ENCODE results near the gene C14orf132.

Gene C14orf132

DNA sequence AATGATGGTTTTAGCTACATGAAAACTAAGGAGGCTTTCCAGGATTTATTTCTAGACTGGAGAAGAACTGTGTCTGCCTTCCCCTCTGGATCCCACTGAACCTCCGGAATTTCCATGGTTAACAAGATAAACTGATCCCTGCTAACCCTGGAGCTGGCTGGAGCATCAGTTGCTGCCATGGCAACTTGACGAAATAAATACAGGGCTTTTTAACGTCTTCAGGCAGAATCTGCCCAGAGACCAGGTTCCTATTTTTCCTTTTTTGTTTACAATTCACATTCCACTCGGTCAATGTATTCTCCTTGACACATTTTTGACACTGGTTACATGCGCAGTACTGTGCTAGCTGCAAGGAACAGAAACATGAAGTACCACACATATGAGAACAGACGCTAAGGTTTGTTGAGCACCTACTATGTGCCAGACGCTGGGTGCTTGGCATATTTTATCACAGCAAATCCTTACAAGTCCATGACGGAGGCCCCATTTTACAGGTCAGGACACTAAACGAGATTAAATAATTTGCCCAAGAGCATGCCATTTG, 1.7 kb downstream of the C14orf132 start:
- DNase-seq = no peak

DNA sequence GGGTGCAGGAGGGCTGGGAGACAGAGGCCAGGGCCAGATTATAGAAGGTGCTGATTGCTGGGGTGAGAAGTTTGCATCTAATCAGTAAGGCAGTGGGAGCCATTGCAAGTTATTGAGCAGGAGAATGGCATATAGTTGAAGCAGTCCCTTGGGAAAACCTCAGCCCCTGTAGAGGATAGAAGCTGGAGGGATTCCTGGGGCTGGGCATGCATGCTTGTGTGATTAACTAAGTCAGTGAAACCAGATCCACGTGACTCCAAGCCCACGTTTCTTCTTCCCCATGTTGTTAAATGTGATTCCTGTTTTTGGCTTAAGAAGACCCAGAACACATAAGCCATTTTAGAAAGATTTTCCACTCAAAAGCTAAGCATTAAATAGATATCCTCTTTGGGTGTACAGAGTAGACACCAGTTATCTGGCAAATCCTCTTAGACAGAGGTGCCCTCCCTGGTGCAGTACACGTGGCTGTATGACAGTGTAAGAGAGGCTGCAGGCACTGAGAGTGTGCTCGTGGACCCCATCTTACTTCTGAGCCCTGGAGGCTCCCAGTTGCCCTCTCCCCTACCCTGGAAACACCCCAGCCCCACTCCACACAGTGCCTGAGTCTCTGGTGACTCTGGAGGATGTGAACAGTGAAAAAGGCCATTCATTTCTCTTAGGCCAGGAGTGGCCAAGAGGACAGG, 3.2 kb downstream of the C14orf132 start:
- DNase-seq = no peak

DNA sequence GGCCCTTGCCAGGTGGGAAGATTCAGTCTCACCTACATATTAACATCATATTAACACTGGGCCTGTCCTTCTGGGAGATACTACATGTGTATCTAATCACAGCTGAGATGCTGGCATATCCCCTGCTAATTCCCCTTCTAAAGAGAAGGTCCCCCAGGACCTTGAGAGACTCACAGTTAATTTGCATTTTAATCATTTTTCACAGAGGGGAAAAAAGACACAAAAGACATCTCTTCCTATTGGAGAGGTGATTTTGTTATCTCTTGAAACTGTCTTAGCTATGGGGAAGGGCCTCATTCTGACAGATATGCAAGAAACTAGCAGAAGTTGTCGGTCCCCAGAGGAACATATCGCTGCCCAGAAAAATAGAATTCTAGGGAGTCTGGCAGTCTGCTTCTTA, 7.5 kb downstream of the C14orf132 start:
- no peak for DNase-seq

DNA sequence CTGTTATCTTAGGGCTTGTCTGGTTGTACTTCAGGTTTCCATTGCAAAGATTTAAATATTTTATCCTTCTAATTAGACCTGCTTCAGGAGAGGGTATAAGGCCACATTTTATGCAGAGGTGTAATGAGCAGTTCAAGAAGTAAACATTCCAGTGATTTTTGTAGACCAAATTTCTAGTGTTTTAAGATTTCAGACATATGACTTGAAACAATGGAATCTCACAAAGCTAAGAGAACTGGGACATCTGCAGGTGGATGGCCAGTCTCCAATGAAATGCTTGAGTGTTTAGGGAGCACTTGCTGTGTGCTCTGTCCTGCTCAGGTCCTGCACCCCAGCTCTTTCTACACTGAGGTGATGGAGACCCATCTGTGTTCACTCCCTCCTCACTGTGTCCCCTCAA, 7.9 kb downstream of the C14orf132 start:
- DNase-seq = no peak

DNA sequence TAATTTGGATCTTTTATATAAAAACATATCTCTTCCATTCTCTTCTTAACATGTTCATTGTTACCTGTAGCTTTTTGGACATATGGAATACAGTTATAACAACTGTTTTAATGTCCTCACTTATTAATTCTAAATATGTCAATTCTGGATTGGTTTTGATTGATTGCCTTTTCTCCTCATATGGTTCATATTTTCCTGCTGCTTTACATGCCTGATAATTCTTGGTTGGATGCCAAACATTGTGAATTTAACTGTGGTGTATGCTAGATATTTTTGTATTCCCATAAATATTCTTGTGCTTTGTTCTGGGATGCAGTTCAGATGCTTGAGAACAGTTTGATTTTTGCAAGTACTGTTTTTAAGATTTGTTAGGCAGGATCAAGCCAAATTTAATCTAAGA, 10.8 kb downstream of the C14orf132 start:
- DNase-seq = no peak

DNA sequence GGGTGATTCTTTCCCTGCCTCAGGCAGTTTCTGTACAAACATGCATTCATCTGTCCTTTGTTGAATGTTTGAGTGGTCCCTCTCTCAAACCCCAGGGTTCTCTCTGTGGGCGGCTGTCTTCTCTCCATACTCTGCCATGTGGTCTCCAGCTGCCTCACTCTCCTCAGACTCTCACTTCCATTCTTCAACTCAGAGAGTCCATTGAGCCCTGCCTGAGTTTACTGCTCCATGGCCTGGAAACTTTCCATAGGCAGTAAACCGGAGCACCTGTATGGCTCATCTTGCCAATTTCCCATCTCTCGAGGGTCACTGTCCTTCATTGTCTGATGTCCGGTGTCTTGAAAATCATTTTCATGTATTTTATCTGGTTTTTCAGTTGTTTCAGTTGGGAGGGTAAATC, 11.3 kb downstream of the C14orf132 start:
- DNase-seq = no peak

DNA sequence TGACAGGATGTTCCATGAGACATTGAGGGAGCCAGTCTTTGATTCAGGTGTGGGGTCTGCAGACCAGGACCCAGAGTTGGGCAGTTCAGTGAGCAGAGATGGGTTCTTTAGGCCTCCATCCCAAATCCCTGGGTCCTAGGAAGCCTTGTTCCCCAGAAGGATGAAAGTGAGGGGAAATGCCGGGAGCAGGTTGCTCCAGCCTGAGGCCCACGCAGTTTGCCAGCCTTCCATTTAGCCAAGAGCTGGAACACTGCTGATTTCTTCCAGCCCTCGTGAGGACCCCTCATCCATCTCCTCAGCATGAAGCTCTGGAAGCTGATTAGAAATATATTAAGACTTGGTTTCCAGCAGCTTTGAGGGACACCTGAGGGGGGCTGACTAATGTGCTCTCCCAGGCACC, 12.1 kb downstream of the C14orf132 start:
- DNase-seq = no peak

DNA sequence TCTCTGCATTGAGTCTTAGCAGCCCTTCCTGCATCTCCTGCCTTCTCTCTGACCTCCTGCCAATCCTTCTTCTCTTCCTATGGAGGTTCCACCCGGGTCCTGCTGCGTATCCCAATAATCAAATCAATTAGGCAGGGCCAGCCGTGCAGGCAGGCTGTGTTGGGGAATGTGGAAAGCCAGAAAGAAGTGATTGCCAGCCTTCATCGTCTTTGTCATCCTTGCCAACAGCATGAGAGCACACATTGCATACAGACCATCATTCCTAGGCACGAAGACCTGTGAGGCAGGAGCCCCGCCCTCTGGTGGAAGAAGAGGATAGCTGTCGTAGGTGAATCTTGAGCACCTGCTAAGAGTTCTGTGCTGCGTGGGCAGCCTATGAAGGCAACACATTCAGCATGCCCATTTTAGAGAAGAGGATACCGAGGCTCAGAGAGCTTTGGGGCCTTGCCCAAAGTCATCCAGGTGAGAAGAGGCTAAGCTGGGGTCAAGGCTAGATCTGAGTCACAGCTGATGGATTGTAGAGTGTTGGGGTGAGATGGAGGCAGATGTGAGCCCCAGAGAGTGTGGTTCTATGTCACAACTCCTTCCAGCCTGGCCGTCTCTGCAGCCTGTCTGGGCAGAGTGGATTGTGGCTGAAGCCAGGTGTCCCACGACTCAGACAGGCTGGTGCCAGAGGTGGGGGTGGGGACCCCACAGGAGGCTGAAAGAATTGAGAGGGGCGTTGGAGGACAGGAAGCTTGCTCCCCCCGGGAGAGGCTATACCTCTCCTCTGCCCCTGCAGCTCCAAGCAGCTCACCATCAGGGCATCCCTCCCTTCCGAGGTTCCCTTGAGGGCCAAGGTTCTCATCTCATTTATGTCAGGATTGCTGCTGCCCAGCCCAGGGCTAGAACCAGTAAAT, 12.7 kb downstream of the C14orf132 start:
- no peak for DNase-seq

DNA sequence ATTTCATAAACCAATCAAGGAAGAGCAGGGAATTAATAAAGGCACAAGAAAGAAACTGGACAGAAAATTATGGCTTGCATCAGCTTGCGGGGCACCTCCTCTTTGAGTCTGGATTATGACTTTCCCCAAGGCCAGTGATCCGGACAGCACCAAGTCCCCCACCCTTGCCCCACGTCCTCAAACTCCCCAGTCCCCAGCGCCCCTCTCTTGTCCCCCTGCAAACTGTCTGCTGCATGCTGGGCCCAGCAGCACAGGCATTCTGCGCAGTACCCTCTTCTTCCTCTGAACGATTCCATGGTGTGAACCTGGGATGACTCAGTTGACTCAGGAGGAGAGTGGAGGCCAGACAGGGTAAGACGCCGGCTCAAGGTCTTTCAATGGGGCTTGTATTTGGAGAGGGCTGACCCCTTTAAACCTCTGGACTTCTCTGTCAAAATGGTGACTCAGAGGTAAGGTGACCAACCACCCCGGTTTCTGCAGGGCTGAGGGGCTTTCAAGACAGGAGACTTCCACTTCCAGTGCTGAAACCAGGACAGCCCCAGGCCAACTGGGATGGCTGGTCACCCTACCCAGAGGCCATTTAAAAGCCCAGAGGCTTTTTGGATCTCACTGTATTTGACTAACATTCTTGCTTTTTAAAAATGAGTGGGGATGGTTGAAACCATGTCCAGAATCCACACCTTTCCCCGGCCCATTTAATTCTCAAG, 13.5 kb downstream of the C14orf132 start:
- no peak for DNase-seq

DNA sequence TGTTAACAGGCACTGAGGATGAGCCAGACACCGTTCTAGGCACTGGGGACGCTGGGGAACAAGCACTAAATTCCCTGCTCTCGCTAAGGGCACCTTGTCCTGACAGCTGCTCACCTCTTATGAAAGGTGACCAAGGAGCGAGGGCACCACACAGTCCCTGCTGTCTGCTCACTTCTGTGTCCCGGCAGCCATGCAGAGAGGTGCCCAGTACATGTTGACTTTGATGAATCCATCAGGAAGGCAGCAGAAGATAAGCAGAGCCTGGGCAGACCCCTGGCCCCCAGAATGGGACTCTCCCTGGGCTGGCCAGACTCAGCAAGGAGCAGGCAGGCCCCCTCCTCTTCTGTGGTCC, 14.1 kb downstream of the C14orf132 start:
- DNase-seq = no peak

DNA sequence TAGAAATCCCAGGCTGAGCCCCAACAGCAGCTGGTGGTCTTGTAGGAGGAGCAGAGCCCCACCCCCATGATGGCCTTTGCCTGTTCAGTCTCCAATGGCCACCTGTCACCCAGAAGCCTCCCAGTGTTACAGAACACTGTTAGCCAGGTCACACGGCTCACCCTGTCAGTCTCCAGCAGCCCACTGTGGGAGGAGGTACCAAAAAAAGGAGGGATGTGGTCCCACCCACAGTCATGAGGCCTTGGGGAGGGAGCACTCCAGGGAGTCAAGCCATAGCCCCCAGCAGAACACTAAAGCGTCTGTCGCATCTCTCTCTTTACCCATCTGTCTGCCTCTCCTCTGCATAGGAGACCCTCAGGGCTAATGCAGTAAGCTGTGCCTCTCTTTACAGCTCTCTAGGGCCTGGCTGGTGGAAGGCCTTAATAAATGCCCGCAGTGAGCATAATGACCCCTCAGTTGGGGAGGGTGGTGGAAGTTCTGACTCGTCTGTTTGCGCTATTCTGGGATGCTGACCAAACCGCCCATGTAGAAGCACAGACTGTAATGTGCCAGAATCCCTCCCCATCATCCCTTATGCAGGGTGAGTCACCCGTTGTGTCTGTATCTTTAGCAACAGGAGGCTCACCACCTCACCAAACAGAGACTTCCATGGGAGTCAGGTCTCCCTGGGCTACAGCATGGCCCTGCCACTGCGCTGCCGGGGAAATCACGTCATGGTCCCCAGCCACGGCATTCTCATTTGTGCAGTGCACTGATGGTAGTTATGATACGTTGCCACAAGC, 14.6 kb downstream of the C14orf132 start:
- DNase-seq = peak; percentile 66

DNA sequence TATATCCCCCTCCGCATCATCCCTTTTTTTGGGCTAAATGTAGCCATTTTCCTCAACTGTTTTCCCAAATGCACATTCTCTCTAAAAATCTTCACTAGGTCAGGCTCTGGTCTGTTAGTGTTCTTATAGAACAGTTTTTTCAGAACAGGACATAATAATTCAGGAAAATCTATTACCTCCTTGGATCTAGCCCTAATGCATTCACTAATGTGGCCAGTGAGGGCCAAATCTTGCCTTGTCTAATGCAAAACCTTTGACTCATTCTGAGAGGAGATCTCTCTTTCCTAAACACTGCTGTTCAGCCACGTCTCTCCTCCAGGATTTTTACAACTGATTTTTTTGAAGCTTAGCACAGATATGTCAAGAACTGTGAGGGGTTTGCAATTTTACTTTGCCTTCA, 15.5 kb downstream of the C14orf132 start:
- no peak for DNase-seq

DNA sequence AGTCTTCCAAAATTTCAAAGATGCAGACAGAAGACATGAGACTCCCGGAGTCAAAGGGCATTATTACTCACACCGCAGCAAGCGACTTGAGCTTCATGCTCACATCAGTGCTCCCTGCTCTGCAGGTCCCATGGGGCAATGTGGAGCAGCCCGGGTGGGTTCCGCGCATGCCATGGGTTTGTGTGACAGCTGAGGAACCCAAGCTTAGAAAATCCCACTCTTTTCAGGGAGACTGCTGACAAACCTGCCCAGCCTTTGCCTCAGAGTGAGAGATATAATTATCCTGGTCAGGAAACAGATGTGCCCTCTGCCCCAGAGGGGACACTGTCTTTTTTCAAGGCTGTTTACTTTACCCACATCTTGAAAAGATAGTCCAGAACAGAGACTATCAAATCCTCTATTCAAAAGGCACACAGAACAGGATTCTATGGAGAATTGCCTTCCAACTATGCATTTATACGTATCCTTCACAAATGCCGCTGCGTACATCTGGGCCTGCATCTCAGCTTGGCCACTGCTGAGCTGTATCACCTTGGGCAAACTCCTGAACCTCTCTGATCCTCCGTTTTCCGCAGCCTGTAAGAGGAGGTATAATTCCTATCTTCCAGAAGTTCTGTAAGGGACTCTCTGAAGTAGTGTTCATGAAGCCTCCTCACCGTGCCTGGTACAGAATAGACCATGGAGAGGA, 16.0 kb downstream of the C14orf132 start:
- no peak for DNase-seq

DNA sequence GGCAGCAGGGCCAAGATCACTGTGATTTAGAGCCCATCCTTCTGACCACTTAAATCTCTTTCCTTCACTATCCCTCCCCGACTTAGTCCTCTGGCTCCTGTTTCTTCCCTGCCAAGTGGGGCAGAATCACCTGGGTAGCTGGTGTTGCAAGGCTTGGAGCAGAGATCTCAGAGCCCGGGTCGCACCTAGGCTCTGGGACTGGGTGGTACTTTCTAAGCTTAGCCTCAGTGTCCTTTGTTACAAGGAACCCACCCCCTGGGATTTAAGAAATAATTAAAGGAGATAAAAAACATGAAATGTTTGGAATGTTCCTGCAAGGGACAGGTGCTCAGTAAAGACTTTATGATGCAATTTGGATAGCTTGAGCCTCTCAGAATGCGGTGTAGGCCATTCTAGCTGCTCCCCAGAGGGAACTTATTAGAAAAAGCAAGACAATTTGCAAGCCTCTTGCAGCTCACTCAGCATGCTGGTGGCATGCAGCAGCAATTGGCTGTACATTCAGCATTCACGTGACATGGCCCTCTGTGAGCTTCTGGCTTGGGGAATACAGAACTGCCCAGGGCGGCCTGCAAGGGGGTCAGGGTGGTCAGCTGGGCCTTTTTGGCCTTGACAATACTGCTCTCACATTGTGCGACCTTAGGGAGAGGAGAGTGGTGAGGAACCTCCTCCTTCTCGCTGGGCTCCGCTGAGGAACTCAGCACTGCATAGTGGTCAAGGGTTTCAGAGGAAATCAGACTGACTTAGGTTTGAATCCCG, 16.8 kb downstream of the C14orf132 start:
- DNase-seq = no peak

DNA sequence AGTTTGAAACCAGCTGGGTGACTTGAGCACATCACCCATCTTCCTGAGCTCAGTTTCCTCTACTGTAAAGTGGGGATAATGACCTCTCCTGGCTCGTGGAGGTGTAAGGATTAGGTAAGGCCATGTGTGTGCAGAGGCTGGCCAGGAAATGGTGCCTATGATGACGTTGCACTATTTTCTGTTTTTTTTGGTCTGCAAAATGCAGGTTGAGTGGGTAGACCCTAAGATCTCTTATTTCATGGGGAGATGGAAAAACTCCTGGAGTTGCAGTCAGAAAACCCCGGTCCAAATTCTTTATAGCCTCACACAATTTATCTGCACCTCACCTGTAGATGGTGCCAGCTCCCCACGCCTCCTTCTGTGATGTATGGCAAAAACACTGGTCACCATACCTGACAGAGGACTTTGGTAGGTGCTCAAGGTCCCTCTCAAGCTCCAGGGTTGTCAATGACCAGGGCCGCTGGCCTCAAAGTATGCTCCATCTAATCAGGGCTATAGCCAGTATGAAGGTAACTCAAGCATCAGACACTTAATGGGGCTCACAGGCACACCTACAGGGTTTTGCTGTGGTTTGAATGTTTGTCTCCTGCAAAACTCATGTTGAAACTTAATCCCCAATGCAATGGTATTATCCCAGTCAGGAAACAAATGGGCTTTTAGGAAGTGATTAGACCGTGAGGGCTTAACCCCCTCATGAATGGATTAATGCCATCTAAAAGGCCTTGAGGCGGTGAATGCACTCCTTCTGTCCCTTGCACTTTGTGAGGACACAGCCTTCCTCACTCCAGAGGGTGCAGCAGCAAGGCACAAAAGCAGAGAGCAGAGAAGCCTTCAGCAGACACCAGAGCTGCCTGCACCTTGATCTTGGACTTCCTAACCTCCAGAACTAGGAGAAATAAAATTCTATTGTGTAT, 17.6 kb downstream of the C14orf132 start:
- DNase-seq = peak; percentile 95

DNA sequence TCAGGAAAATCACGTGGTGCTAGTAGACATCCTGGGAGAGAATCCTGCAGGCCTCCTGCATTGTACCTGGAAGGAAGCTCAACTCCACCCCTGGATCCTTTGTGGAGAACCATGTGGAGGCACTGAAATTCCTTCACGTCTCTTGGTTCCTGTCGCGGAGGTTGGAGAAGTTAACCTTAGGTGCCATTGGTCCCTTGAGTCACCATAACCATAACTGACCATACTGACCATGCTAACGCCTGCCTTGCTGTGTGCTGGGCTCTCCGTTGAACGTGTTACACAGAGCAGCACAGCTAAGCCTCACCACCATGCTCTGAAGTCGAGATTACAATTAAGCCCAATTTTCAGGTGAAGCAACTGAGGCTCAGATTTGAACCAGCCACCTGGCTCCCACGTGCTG, 18.6 kb downstream of the C14orf132 start:
- no peak for DNase-seq

DNA sequence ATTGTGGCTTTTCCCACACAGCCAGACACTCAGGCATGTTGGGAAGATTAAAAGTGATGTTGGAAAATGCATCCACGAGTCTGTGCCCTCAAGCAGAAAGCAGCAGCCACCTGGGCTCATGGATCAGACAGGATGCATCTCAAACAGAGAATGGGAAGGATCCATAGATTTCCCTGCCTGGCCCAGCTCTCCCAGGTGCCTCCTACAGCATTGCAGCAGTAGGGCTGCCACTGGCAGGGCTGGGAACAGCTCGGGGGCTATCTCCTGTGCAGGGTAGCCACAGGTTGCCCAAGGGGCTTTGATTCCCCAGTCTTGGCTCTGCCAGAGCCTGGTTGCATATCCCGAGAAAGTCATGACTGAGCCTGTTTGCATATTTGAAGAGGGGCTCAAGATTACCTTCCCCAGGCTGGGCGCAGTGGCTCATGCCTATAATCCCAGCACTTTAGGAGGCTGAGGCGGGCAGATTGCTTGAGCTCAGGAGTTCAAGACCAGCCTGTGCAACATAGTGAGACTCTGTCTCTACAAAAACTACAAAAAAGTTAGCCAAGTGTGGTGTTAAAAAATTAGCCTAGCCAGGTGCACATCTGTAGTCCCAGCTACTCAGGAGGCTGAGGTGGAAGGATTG, 19.5 kb downstream of the C14orf132 start:
- DNase-seq = no peak

DNA sequence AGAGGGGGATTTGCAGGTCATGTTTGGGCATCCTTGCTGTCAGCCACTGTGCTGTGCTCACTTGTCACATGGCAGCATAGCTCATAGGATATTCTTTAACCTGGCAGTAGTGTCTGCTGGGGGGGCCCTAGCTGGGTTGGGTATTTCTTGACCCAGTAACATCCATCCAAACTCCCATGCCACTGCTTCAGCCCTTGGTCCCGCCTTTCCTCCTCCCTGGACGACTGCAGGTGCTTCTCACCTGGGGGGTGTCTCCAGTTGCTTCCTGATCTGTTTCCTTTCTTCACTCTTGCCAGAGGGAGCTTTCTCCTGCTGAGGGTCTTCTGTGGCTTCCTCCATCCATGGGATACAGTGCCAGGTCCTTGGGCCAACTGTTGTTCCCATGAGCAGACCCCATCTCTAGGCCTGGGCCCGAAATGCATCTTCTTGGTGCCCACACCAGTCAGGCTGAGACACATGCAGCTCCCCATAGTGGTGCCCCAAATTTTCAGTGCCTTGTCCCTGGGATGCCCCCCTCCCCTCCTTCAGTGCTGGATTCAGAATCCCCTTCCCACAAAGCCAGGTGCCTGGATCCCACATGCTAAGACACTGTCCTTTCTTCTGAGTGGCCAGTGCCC, 20.5 kb downstream of the C14orf132 start:
- DNase-seq = no peak

Data from NCI-H524 treated with DMSO at 0.1 percent for 48 hours (cell line).